GM23248 (cell line): ENCODE data around the gene FGF14.

Experiments used
- EZH2 ChIP-seq: fragments of 200-600 bp; sonication (generic); IDR thresholded peaks from 2 replicates; pipeline ENCODE4 v1.6.1; 2018; ENCODE audit warnings: antibody characterized with exemption, mild to moderate bottlenecking; ENCODE audit not compliant: insufficient read depth, poor library complexity, severe bottlenecking
- EZH2phosphoT487 ChIP-seq: fragments of 200-600 bp; sonication (generic); IDR thresholded peaks from 2 replicates; pipeline ENCODE4 v1.6.1; 2018; ENCODE audit warnings: antibody characterized with exemption, moderate library complexity, mild to moderate bottlenecking, low read depth; ENCODE audit not compliant: insufficient read depth

DNA sequence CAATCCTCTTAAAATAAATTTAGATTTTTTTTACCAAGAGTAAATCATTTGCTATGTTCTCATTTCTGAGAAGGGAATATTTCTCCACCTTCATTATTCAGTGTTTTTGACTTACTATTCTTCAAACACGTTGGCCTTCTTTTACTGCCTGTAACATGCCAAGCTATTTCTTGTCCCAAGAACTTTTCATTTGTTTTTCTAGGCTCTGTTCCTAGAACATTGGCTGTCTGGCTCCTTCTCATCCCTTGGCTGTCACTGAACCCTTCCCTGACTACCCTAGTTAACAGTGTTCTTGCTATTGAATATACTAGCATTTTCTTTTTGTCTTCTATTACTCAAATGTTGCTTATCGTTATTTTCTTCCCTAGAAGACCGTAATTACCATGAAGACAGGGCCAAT is 701.2 kb downstream of the FGF14 start:
- TF ChIP-seq EZH2 (no peak), EZH2phosphoT487 (no peak)
